Islet of Langerhans (tissue), 1 donor: ENCODE measurements around the gene EXOC4.

Experiments
- FAIRE-seq: peaks from one replicate; lab custom pipeline; 2011; peaks lifted over from hg19 to GRCh38; lab: Jason Lieb, UNC

EXOC4 gene

DNA sequence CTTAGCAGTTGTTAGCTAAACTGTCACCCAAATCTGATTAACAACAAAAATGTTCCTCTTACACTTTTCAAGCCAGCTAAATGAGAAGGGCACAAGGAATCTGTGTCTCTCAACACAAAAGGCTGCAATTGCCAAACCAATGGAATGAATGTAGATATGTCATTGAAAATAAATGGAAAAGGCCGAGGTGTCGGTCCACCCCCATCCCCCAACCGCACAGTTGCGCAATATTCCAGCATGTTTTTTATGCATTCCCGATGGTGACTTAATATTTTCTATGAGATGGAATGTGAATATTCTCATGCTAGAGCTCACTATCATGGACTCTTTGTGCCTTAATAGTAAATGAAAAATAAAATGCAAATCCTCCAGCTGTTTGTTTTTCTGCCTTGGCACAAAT is 692.6 kb downstream of the EXOC4 start:
- FAIRE-seq, result no peak

DNA sequence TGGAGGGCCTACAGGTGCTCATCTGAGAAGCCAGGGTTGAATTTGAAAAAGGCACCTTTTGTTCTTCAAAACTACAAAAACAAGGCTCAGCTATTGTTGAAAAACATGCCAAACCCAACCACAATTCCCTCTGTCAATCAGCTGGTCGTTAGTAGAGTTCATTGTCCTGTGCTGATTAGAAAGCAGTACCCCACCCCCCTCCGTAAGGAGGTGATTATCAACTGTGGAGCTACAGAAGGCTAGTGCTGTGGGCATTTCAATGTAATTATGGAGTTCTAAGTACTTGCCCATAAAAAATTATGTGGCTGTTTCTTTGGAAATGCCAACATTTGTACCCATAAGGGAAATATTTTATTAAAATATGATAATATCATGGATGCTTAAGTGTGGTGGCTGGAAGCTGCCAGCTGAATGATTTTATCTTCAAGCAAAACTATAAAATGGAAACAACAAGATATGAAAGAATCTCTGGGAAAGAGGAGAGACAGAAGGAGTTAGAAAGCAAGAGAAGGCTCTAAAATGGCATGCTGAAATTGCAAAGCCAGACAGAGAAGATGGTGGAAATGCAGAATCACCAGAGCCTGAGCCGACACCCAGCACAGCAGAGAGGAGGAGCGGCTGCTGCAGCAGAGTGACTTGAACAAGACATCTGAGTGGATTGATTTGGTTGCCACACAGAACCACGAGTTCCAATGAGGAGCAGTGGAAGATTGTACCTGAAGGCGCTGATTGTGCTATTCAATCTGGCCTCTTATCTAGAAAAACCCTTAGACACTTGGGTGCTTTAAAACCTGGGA is 694.8 kb downstream of the EXOC4 start:
- FAIRE-seq, result no peak

DNA sequence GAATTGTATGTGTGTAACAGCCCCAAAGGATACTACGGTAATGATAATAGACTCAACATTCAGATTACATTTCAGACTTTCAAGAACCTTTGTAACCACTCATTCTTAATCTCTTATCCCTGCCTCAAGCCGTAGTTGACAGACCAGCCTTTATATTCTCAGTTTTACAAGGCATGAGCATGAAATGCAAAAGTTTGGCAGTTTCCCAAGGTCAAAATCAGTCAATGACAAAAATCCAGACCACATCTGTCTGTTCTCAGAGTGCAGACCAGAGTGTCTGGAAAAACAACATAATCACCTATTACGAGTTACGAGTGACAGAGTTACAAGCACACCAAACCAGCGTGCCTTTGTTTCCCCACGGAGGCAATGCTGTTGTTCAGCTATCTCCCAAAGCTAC is 695.7 kb downstream of the EXOC4 start:
- FAIRE-seq, result no peak

DNA sequence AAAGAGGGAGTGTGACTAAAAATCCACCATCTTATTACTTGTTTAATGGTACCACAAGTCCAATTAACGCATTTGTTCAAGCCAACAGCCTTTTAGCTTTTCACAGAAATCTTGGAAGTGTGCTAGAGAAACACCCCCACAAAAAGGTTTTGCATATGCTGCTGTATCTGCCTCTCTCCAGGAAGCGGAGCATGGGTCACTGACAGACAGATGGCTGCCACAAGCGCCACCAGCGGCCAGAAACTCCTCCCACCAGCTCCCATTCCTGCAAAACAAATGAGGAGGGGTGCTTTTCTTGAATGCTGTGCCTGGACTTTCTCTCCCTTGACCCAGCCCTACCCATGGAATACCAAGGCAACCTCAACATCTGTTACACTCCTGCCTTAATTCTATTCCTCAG is 698.0 kb downstream of the EXOC4 start:
- FAIRE-seq, result no peak

DNA sequence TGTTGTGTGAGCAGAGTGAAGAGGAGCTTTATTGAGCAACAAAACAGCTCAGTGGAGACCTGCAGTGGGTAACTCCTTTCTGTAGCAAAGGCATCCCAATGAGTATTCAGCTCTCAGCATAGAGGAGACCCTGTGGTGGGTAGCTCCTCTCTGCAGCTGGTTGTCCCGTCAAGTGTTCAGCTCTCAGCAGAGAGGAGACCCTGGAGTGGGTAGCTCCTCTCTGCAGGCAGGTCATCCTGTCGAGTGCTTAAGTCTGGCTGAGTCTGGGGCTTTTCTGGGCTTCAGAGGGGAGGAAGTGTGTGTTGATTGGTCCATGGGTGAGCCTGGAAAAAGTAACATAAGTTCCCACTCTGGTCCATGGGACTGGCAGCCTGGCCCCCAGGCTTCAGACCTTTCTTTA is 702.3 kb downstream of the EXOC4 start:
- FAIRE-seq, result no peak

DNA sequence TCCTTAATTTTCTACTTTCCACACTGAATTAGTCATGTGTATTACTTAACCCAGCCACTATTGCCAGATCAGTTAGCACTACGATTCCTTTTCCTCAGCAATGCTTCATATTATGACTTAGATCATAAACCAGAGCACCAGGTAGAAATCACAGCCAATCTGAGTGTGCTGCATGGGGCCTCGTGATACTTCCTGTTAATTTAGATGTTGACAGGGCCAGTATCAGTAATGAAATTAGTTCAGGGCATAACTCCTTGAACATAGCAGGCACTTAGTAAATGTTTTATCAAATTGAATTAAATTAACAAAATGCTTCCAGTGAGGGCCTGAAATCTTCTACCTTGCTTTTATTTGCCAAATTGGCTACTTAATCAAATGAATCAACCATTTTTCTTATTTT is 705.0 kb downstream of the EXOC4 start:
- FAIRE-seq, result peak; percentile 58

DNA sequence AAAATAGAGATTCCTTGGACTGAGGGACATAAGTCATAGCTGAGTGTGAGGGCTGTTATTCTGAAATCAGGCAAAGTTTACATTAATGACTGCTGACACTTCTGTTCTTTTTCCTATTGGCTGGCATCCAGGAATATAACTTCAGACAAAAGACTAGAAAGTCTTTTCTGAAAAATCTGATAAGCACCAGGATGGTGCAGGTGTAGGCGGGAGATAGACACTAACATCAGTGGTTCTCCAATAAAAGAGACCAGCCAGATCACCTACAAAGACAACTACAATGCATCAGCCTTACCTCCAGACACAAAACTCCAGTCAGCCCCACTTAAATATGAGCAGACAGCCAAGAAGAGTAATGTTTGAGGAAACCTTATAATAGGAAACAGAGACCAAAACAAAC is 705.9 kb downstream of the EXOC4 start:
- no peak for FAIRE-seq

DNA sequence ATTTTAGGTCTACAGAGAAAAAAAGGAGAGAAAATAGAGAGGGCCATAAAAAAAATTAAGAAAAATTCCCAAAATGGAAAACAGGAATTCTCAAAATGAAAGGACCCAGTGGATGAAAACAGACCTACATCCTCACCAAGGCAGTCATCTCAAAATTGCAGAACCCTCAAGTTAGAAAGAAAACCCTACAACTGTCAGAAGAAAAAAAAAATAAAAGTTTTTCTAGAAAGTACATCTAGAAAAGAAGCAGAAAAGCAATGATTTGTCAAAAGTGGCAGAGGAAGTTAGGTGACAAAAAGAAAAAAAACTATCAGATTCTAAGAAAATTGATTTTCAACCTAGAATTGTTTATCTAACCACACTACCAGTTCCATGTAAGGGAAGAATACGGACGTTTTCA is 706.6 kb downstream of the EXOC4 start:
- no peak for FAIRE-seq

DNA sequence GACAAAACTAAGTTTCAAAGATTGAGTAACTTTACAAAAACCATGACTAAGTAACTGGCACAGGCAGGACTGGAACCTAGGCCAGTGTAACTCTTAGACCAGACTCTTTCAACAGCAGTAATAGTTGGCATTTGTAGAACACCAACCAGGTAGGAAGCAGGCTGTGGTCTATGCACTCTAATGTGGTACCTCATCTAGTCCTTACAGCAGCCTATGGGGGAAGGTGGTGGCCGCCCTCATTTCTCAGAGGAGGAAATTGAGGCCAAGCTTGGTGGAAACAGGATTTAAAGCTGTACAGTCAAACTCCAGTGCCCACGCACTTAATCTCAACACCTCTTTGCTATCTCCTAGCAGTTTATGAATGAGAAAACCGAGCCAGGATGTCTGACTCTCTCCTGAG is 708.8 kb downstream of the EXOC4 start:
- no peak for FAIRE-seq

DNA sequence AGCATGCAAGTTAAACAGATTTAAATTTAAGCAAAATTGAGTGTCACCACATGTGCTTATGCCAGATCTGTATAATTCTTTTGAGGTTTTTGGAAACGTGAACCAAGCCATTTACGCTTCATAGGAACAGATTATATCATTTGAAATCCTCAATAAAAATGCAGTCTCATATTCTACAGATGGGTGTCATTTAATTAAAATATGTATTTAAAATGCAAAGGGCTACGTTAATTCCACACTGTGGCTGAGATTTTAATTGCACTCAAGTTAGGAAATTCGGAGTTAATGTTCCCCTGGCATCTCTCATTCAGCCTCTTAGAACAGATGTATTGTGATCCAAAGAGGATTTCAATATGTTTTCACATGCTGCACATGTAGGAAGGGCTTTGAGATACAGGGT is 709.8 kb downstream of the EXOC4 start:
- no peak for FAIRE-seq

DNA sequence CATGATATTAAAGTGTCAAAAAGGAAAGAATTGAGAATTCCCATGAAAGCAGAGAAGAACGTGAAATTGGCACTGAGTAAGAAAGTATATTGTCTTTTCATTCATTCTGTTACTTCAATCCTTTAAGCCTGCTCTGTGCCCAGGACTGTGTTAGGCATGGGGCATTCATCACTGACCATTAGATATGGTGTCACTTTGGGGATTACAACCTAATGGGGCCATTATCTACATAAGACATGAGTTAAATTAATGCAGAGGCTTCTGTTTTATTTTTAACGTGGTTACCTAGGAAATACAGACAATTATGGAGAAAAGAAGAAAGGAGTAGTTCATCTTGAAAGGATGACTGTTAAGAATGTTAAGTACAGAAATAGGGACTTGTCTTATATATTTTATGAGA is 710.8 kb downstream of the EXOC4 start:
- no peak for FAIRE-seq

DNA sequence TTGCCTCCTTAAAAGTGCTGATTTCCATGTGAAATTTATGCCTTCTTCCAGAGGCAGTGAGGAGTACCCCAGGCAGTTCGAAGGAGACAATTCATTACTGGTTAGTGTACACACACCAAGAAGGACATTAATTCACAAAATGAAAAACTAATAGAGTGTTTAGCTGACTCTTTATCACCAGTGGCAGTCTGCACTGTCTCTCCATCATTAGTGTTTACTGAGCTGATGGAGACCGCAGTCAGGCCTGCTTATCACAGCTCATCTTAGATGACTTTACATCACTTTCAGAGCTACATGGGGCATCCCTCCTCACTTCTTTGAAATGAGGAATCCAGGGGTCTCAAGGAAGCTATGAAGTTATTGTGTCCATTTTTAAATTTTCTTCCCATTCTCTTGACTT is 718.7 kb downstream of the EXOC4 start:
- no peak for FAIRE-seq

DNA sequence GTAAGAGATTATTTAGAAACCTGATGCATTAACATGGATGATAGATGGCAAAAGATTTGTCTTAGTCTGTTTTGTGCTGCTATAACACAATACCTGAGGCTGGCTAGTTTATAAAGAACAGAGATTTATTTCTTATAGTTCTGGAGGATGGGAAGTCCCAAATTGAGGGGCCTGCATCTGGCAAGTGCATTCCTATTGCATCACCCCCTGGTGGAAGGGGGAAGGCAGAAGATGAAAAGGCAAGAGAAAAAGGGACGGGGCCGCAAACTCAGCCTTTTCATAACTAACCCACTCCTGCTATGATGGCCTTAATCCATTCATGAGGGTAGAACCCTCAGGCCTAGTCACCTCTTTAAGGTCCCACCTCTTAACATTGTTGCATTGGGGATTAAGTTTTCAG is 720.8 kb downstream of the EXOC4 start:
- no peak for FAIRE-seq

DNA sequence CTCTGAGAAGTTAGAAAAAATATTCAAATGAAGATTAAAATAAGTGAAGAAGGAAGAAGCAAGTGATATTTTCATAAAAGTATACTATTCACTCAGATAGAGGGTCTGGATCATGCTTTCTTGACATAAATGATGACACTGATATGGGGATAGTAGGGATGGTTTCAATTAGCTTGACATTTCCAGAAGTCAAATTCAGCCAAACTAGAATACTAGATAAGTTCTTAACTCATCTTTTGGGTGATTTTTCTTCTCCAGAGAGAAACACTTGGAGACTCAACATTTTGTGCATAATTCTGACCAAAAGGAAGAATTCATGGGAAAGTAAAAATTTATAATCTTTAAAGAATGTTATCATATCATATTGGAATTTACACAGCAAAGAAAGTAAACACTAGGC is 722.3 kb downstream of the EXOC4 start:
- FAIRE-seq, result no peak

DNA sequence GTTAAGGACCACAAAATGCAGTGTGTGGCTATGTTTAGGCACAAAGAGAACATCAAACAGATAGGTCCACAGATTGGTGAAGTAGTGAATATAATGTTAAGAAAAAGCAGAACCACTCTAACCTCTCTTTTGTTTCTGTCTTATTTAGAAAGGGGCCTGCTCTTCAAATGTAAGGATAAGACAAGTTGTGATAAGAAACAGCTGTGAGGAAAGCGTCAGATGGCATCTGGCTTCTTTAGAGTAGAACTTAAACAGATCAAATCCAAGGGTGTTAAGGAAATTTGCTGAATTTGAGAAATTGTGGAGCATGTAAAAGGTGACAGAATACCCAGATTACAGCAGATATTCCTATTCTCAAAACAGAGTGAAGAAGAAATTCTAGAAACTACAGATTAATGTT is 723.3 kb downstream of the EXOC4 start:
- FAIRE-seq, result no peak

DNA sequence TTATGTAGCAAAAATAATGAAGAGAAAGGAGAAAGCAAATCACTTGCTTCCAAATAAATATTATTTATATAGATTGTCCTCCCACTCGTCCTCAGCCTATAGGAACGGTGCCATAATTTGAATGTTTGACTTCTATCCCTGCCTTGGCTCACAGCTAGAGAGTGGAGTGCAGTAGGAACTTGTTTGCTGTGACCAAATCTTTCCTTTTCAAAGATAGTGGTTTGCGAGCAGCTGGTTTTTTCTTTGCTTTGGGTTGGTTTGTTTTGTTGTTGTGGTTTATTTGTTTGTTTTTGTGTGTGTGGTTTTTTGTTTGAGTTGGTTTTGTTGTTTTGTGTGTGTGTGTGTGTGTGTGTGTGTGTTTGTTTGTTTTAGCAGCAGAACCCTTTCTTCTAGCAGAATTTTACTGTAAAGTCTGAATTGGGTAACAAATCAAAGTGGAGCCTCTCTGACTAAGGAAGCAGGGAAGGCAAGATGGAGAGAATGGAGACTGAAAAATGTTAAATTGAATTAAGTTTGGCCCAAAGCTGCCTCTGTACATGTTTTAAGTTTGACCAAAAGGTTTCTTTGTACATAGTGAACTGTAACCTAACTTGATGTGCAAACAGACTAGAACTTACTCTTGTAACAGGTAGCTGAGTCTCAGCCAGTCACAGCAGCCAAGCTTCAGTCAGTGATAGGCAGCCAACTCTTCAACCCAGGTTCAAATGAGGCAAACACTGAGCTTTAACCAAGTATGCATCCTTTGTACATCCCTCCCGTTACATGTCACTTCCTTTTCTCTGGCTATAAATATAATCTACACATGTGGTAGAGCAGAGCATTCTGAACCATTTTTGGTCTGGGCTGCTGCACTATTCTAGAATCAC is 724.8 kb downstream of the EXOC4 start:
- no peak for FAIRE-seq

DNA sequence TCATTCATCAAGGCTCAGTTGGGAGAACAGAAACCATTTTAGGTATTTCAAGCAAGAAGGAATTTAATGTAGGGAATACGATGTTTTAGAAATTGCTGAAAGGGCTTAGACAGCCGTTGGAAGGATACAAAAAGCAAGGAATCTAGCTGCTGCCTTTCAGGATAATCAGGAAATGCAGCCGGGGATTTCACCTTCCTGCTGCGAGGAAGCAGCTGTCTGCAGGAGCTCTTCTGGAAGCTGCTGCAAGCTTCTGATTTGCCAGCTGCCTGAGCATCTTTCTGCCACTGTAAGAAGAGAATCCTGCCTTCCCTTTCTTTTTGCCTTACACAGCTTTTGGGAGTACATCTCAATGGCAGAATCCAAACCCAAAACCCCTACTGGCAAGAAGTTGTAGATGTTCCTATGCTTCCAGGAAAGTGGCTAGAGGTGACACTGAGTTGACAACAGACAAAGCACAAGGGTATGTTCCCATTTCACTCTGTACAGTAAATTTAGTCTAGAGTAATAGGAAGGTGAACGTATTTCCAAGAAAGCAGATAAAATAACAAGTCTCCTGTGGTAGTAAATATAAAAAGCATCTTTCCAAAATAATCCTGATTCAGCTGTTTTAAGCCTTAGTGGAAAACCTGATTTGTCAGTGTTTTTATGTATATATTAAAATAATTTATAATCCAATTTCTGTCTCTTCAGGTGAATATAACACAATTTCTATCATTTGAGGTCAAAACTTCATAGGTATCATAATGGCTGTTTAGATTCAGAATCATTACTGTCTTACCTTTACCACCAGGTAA is 725.8 kb downstream of the EXOC4 start:
- no peak for FAIRE-seq

DNA sequence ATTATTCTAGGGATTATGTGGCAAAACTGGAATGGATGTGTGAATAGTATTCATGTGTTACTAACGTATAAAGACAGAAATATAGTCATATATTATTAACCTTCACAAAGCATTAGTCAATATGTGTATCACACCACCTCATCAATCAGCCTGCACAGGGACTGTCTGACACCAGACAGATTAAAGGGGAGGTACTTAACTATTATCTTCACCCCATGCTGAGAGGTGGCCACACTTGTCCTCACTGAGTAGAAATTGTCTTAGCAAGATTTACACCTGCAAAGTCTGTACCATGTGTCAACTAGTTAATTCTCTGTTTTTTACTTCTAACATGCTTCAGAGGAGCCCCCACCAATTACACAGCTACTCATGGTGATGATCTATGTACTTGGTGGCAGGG is 727.9 kb downstream of the EXOC4 start:
- FAIRE-seq, result no peak

DNA sequence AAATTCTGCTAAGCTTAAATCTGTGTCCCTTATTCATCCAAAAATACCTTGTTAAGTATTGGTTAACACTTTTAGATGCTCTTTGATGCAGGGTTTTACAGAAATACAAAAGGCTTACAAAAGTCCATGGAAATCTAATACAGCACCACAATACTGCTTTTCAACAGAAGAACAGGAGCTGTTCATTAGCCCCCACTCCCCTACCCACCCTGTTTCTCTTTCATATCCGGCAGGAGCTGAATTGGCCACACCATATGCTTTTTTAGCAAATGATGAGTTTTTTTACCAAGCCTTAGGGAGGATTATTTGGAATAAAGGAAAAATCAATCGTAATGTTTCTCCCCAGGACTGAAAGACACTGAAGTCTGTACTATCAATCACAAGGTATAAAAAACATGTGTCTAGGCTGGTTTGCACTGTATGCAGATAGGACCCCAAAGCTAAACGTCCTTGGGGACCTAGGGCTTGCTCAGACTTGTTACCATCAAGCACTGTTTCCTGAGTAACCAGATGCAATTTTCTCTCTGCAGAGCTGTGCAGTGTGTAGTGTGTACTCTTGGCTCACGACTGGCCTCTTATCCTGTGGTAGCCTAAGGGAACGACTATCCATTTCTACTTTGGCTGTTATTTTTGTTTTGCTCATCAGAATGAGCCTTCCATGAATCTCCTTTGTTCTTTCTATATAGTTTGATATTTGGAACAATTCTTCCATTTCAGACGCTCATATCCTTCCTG is 731.0 kb downstream of the EXOC4 start:
- no peak for FAIRE-seq

DNA sequence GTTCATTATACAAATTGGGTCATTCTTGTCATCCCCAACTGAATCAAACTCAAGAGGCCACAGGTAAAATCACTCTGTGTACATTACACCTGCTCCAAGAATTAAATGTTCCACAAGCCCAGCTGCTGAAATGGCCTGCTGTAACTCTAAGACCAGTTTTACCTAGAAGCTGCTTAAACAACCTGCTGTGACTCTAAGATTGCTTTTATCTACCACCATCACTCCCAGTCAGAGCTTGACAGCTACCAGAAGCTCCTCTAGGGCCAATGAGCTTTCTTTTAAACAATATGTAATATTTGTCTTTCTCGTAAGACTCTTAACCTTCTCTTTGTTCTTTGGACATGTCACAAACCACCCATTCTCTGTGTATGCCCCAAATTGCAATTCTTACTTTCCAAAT is 732.4 kb downstream of the EXOC4 start:
- FAIRE-seq, result no peak

DNA sequence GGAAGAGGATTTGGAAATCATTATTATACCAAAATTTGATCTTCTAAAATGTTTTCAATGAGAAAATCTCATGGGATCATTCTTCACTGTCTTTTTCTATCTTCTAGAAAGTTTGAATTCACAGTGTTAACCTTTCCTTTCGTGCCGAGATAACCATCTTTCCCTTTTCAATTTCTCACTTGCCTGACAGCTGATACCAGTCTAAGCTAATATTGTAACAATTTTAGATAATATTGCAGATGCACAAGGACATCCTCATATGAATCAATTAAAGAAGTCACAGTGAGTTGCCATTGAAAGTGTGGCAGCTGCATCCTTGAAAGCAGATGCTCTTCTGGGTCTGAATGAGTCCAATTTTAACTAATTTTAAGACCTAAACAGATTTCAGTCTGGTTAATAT is 734.7 kb downstream of the EXOC4 start:
- FAIRE-seq, result no peak

DNA sequence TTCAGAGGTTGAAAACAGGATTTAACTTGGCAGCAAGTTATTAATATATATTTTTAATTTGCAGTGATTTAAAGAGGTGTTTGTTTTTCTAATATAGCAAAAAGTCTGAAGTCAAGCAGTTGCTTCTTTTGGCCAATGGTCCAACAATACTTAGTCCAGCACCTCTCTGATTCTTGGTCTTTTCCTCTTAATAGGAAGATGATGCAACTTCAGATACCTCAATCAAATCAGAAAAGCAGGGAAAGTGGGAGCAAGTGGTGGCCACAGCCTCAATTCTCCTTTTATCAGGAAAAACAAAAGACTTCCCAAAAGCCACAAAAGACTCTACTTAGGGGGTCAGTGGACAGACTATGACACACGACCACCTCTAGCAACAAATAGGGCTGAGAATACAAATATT is 740.7 kb downstream of the EXOC4 start:
- FAIRE-seq, result no peak
